ENCODE measurements around the gene USP28.
"Not testable (repeated sequence)": the region's sequence is repeated elsewhere in the genome, so short reads cannot be mapped to it uniquely, and the experiment has no call there.

Gene USP28

DNA sequence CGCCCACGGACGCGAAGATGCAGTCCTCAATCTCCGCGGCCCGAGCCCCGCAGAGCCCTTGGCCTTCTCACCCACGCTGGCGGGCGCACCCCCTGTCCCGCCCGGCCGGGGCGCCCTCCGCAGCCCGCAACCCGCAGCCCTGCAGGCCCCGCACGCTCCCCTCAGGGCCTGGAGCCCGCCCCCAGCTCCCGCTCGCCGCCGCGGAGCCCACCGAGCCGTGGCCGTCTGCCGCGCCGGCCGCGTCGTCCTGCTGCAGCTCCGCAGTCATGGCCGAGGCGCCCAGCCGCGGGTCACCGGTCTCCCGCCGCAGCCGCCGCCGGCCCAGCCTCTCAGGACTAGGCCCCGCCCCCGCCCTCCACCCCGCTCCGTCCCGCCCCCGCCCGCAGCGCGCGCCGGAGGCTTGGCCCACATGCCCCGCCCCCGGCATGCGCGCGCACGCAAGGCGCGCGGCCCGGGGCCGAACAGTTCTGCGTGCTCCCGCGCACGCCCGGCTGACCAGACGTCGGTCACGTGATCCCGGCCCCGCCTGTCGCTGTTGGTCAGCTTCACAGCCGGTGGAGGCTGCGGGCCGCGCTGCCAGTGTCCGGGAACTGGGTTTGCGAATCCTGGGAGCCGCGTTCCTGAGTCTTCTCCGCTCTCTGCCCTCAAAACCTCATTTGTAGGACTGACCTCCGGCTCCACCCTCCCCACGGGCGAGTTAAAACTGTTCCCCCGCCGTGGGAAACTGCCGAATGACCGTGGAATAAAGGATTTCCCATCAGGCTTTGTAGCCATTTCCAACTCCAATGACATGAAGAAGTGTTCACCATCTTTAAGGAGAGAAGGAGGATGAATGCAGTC, at the start of gene USP28:
TSS of gene USP28 (minus strand) at position 339 of the 840 bp plus-strand sequence. CDS start at position 268, 71 bp downstream.
- H3K27ac ChIP-seq (ENCODE audit: poor library complexity, severe bottlenecking) = peak within 1 kb of the TSS; percentile 45
- H3K4me1 ChIP-seq (ENCODE audit: insufficient read depth, poor library complexity, severe bottlenecking) = peaks cover 7% of the 10 kb centered on the region
- H3K9me3 ChIP-seq (ENCODE audit: severe bottlenecking) = no peaks in the 10 kb centered on the region
- peak; percentile 97 for DNase-seq (ENCODE audit: low spot score)
- peak; percentile 8 for TF ChIP-seq CTCF (IDR thresholded peaks at IDR 0.05; ENCODE audit: poor library complexity, severe bottlenecking)
- ATAC-seq (ENCODE audit: low read depth) = peak; percentile 85
- H3K27me3 ChIP-seq (ENCODE audit: insufficient read depth, poor library complexity, severe bottlenecking) = no peaks in the 10 kb centered on the region
- H3K36me3 ChIP-seq (ENCODE audit: low read depth) = peaks cover 4% of the 10 kb centered on the region; the same call in 1 of the 2 replicates
- peak within 1 kb of the TSS; percentile 95 for H3K4me3 ChIP-seq (ENCODE audit: severe bottlenecking)

GRCh38 chr11:113923572-113923971, 48.2 kb upstream of the USP28 start:
- DNase-seq (ENCODE audit: low spot score) (no peak), ATAC-seq (ENCODE audit: low read depth) (no peak)
- Histone ChIP-seq H3K4me1 (ENCODE audit: insufficient read depth, poor library complexity, severe bottlenecking) (no peaks in the 10 kb centered on the region), H3K9me3 (ENCODE audit: severe bottlenecking) (no peaks in the 10 kb centered on the region), H3K4me3 (ENCODE audit: severe bottlenecking) (no peak overlapping the region), H3K27ac (ENCODE audit: poor library complexity, severe bottlenecking) (no peak overlapping the region), H3K36me3 (ENCODE audit: low read depth) (no peaks in the 10 kb centered on the region), H3K27me3 (ENCODE audit: insufficient read depth, poor library complexity, severe bottlenecking) (no peaks in the 10 kb centered on the region)
- TF ChIP-seq CTCF (IDR thresholded peaks at IDR 0.05; ENCODE audit: poor library complexity, severe bottlenecking) = no peak

- not testable (repeated sequence) for H3K9me3 ChIP-seq (ENCODE audit: severe bottlenecking); H3K4me3 ChIP-seq (ENCODE audit: severe bottlenecking); H3K4me1 ChIP-seq (ENCODE audit: insufficient read depth, poor library complexity, severe bottlenecking); H3K27ac ChIP-seq (ENCODE audit: poor library complexity, severe bottlenecking); DNase-seq (ENCODE audit: low spot score); ATAC-seq (ENCODE audit: low read depth); H3K36me3 ChIP-seq (ENCODE audit: low read depth)
- H3K27me3 ChIP-seq (ENCODE audit: insufficient read depth, poor library complexity, severe bottlenecking) = peaks cover 18% of the 10 kb centered on the region
These were observed 36.1 kb upstream of the USP28 start for GRCh38 chr11:113911491-113911890.

DNA sequence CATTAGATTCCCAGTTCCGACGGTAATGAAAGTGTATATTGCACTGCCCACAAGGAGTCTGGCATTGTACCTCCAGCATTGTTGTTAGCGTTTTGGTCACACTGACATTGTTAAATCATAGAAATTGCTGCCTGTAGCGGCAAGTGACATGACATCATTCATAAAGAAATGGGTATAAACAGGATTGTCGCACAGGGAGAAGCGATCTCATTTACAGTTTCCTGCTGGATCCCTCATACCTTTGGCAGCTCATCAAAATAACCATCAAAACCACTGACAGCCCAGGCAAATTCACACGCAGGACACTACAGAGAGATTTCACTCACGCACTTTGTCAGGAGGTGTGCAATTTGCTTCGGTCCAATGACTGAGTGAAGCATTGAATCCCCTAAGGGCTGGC, 32.7 kb upstream of the USP28 start:
- Histone ChIP-seq H3K36me3 (ENCODE audit: low read depth) (no peaks in the 10 kb centered on the region), H3K4me3 (ENCODE audit: severe bottlenecking) (no peak overlapping the region), H3K27ac (ENCODE audit: poor library complexity, severe bottlenecking) (no peak overlapping the region), H3K4me1 (ENCODE audit: insufficient read depth, poor library complexity, severe bottlenecking) (no peaks in the 10 kb centered on the region), H3K9me3 (ENCODE audit: severe bottlenecking) (no peaks in the 10 kb centered on the region), H3K27me3 (ENCODE audit: insufficient read depth, poor library complexity, severe bottlenecking) (peaks cover 18% of the 10 kb centered on the region)
- ATAC-seq (ENCODE audit: low read depth) (no peak), DNase-seq (ENCODE audit: low spot score) (no peak)
- no peak for TF ChIP-seq CTCF (IDR thresholded peaks at IDR 0.05; ENCODE audit: poor library complexity, severe bottlenecking)

- DNase-seq (ENCODE audit: low spot score) = no peak
- no peak for TF ChIP-seq CTCF (IDR thresholded peaks at IDR 0.05; ENCODE audit: poor library complexity, severe bottlenecking)
- no peak overlapping the region for H3K27ac ChIP-seq (ENCODE audit: poor library complexity, severe bottlenecking)
- ATAC-seq (ENCODE audit: low read depth) = no peak
- no peak overlapping the region for H3K4me3 ChIP-seq (ENCODE audit: severe bottlenecking)
- H3K4me1 ChIP-seq (ENCODE audit: insufficient read depth, poor library complexity, severe bottlenecking) = no peaks in the 10 kb centered on the region
- H3K9me3 ChIP-seq (ENCODE audit: severe bottlenecking) = no peaks in the 10 kb centered on the region
- peaks cover 18% of the 10 kb centered on the region for H3K27me3 ChIP-seq (ENCODE audit: insufficient read depth, poor library complexity, severe bottlenecking)
- H3K36me3 ChIP-seq (ENCODE audit: low read depth) = no peaks in the 10 kb centered on the region
These were observed 32.3 kb upstream of the USP28 start for GRCh38 chr11:113907681-113908080.
